Thyroid gland (tissue), 4 donors: Measurements from ENCODE around the gene MAPK13.

Experiments
- CTCF ChIP-seq, 6 experiments: fragments of 200-600 bp in 3 of 6; fragments of 450-650 bp in 3 of 6; sonication (generic) in 3 of 6; IDR thresholded peaks; one replicate each; pipeline ENCODE4 v1.5.1; 2016 to 2019; ENCODE audit warnings: antibody characterized with exemption in 6 of 6, mild to moderate bottlenecking in 2 of 6, inconsistent platforms in 1 of 6, moderate library complexity in 1 of 6
- POLR2A ChIP-seq, 2 donors: fragments of 450-650 bp; IDR thresholded peaks; one replicate each; pipeline ENCODE4 v1.6.1; 2017; ENCODE audit warnings: antibody characterized with exemption in 2 of 2, mild to moderate bottlenecking in 2 of 2, moderate library complexity in 1 of 2

DNA sequence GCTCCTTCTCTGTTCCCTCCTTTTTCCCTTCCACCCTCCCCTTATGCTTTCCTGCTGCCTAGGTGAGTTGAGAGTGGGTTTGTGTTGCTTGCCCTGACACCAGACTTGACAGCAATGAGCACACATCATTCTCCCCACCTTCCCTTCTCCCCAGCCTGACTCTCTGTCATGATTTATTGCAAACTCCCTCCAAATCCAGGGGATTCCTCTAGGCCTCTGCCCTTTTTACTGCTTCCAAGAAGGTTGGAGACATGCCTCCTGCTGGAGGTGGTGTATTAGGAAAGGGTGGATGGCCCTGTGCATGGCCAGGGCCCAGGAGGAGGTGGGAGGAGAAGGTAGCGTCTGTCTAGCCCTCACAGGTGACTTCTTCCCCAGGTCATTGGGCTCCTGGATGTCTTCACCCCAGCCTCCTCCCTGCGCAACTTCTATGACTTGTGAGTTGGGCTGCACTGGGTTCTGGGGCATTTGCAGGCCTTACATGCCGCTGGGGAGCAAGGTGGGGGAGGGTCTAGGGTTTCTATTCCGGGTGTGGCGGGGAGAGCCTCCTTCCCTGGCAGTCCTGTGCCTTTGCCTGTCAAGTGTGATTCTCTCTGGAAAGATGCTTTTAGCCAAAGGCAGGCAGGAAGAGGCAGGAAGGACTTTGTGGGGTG lies 2.1 kb downstream of the MAPK13 start:
- TF ChIP-seq POLR2A (IDR thresholded peaks at IDR 0.05) (no peak), CTCF (IDR thresholded peaks at IDR 0.05) (no peak)
